AG04450 (cell line): ENCODE measurements around the gene GOLGA1. TPM values are rescaled to one million over a fixed set of nuclear protein-coding genes. Genes with fewer than 3 reads are reported as not detected.
A peak's percentile ranks its signal among the peaks of the same experiment; 100 is the strongest.

Experiments
- CTCF ChIA-PET: fragments of 300-600, 350-600 bp; formaldehyde crosslinking; extraction: SDS; loops from one replicate; lab custom pipeline; 2022; ENCODE audit warnings: antibody characterized with exemption, inconsistent platforms; lab: Charles Lee
- POLR2A ChIA-PET: fragments of 350-600 bp; formaldehyde crosslinking; extraction: SDS; loops from one replicate; lab custom pipeline; 2021; ENCODE audit warnings: antibody characterized with exemption, inconsistent platforms; lab: Yijun Ruan, JAX
- DNase-seq: peaks from one replicate; pipeline ENCODE4 v3.0.0-alpha.2; 2011; ENCODE audit warnings: low read depth, low spot score
- H3K27ac ChIP-seq: one replicate; pipeline ENCODE4 v1.5.1; 2012; ENCODE audit warnings: low read depth, low read length, control low read depth
- H3K27me3 ChIP-seq: one replicate; pipeline ENCODE4 v1.6.0; 2012; ENCODE audit warnings: low read length; ENCODE audit not compliant: control insufficient read depth, insufficient read depth
- H3K4me3 ChIP-seq: 2 replicates; pipeline ENCODE4 v1.5.1; 2011; ENCODE audit warnings: mild to moderate bottlenecking, low read depth, low read length, control low read depth
- H3K9me3 ChIP-seq: 2 replicates; pipeline ENCODE4 v1.5.1; 2012; ENCODE audit warnings: low read length; ENCODE audit not compliant: control insufficient read depth, insufficient read depth
- polyA plus RNA-seq: library from polyadenylated mRNA; depleted of rRNA; stranded (reverse); fragments of >200 nt; gene quantifications from 2 replicates; pipeline ENCODE4 v1.2.3, GENCODE V29; 2011
- TF ChIP-seq, protein P1 (sequence below): IDR thresholded peaks from 2 replicates; pipeline ENCODE4 v1.5.1; 2011; ENCODE audit warnings: low read depth, low read length, control low read depth, inconsistent platforms

The GOLGA1 gene
- polyA plus RNA-seq, 1 experiment: 13.1 TPM

DNA sequence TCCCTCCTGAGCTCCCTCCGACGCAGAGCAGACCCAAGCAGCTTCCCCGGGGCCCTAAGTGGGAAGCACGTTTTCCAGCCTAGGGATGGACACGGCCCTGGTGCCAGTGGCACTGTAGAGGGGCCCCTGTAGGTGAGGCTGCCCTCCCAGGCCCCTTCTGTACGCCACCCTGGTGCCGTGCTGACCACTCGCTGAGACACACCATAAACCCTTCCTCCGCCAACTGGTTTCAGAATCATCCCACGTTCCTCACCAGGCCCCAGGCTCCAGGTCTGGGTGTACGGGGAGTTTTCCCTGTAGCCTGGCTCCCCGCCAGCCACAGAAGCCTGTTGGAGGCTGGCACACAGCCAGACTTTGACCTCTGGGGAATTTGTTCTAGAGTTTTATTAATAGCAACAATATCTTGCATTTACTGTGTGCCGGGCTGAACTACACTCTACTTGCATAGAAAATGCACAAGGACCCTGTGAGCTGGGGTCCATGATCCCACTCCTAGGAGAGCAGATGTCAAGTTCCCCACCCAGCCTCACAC, 105.8 kb downstream of the GOLGA1 start:
- no peak overlapping the region for H3K4me3 ChIP-seq
- H3K27ac ChIP-seq: no peak overlapping the region
- peak; percentile 52 for DNase-seq
- TF ChIP-seq, protein P1, sequence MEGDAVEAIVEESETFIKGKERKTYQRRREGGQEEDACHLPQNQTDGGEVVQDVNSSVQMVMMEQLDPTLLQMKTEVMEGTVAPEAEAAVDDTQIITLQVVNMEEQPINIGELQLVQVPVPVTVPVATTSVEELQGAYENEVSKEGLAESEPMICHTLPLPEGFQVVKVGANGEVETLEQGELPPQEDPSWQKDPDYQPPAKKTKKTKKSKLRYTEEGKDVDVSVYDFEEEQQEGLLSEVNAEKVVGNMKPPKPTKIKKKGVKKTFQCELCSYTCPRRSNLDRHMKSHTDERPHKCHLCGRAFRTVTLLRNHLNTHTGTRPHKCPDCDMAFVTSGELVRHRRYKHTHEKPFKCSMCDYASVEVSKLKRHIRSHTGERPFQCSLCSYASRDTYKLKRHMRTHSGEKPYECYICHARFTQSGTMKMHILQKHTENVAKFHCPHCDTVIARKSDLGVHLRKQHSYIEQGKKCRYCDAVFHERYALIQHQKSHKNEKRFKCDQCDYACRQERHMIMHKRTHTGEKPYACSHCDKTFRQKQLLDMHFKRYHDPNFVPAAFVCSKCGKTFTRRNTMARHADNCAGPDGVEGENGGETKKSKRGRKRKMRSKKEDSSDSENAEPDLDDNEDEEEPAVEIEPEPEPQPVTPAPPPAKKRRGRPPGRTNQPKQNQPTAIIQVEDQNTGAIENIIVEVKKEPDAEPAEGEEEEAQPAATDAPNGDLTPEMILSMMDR: no peak
- POLR2A ChIA-PET: interaction anchor here (0.9 to 1.5 kb wide), 2 partner anchors 55 to 64 kb away, joined by 5 to 11 read pairs; no protein-coding TSS in a partner anchor
- CTCF ChIA-PET: interaction anchor here (0.6 to 4.8 kb wide), 3 partner anchors 8 to 63 kb away, joined by 3 to 24 read pairs (median 3); partner anchors contain the start of gene WDR38
- no peaks in the 10 kb centered on the region for H3K27me3 ChIP-seq
- H3K9me3 ChIP-seq: no peaks in the 10 kb centered on the region

DNA sequence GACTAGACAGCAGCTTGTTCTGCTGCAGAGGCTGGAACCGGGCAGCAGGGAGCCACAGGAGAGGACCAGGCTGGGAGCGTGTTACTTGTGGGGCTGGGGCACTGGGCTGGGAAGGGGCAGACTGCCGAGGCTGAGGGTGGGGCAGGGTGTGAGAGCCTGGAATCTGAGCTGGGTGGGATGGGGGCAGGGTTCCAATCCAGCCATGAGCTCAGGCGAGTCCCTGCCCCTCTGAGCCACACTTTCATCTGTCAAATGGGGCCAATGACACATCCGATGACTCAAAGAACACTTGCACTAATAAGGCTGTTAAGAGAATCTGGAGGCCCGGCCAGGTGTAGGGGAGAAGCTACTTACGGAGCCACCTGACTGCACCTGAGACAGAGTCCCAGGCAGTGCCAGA, 106.3 kb downstream of the GOLGA1 start:
- CTCF ChIA-PET: interaction anchor here (0.6 to 4.8 kb wide), 3 partner anchors 9 to 63 kb away, joined by 3 to 24 read pairs (median 3); partner anchors contain the start of gene WDR38
- Histone ChIP-seq H3K27ac (no peak overlapping the region), H3K9me3 (no peaks in the 10 kb centered on the region), H3K4me3 (no peak overlapping the region), H3K27me3 (no peaks in the 10 kb centered on the region)
- DNase-seq: no peak
- TF ChIP-seq, protein P1: no peak
- POLR2A ChIA-PET: interaction anchor here (0.7 to 1.5 kb wide), 3 partner anchors 55 to 105 kb away, joined by 3 to 11 read pairs (median 5); no protein-coding TSS in a partner anchor

DNA sequence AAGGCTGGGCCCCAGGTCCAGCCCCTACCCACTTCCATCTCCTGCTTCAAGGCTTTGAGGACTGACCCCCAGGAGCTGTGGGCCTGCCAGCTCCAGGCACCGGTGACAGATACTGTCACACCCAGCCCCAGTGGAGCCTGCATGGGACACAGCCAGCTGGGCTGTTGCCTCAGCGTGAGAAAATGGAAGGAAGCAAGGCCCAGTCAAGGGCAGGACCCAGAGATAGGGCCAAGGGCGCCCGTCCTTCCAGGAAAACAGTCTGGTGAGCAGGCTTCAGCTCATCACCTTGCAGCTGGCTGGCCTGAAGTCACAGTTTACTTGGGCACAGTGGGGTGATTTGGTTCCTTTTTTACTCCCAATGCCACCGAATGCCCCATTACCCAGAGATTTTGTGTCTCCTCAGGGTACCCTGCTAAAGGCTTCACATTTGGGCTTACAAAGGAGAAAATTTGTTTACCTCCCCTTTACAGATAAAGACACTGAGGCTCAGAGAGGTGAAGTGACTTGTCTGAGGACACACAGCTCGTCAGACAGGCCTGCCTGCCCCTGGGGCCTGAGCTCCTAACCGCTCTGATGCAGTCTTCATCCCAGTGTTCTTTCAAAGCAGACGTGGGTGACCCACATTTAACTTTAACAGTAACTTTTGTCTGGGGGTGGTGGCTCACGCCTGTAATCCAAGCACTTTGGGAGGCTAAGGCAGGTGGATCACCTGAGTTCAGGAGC, 109.1 kb downstream of the GOLGA1 start:
- TF ChIP-seq, protein P1: no peak
- CTCF ChIA-PET: interaction anchor here (1.0 to 4.8 kb wide), 3 partner anchors 21 to 57 kb away, joined by 4 to 24 read pairs (median 16); partner anchors contain the start of genes OLFML2A and WDR38
- Histone ChIP-seq H3K4me3 (no peak overlapping the region), H3K27me3 (no peaks in the 10 kb centered on the region), H3K27ac (peak overlapping the region; percentile 70), H3K9me3 (no peaks in the 10 kb centered on the region)
- POLR2A ChIA-PET: interaction anchor here (0.8 to 1.4 kb wide), 5 partner anchors 13 to 54 kb away, joined by 4 to 21 read pairs (median 7); partner anchors contain the start of gene OLFML2A
- DNase-seq: no peak

DNA sequence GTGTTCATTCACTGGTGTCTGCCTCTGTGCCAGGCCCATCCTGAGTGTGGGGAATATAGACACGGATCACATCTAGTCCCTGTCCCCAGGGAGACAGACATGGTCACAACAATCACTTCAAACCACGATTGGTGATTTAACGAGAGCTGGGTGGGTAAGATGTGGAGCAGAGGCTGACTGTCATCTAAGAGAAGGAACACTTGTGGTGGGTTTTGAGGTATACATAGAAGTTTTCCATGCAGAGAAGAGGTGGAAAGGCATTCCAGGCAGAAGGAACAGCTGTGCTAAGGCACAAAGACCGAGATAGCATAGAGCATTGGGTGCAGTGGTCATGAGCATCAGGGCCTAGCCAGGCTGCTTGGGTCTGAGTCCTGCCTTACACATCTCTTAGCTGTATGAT, 110.3 kb downstream of the GOLGA1 start:
- POLR2A ChIA-PET: interaction anchor here (0.6 kb wide), 1 partner anchor 20 kb away, joined by 3 read pairs; no protein-coding TSS in a partner anchor
- CTCF ChIA-PET: interaction anchor here (1.0 kb wide), 1 partner anchor 56 kb away, joined by 4 read pairs; no protein-coding TSS in a partner anchor
- TF ChIP-seq, protein P1: no peak
- H3K4me3 ChIP-seq: no peak overlapping the region
- no peak for DNase-seq
- H3K27me3 ChIP-seq: no peaks in the 10 kb centered on the region
- no peaks in the 10 kb centered on the region for H3K9me3 ChIP-seq
- H3K27ac ChIP-seq: no peak overlapping the region
